Tibial nerve (tissue), 4 donors: ENCODE results near the gene OSCP1. TPM values are rescaled to one million over a fixed set of nuclear protein-coding genes. Genes with fewer than 3 reads are reported as not detected.

ENCODE experiments used
- DNase-seq, 2 donors: peaks; one replicate each; pipeline ENCODE4 v3.0.0-alpha.2; 2019; ENCODE audit warnings: low spot score in 2 of 2
- H3K27ac ChIP-seq, 4 donors: fragments of 200-600 bp; sonication (generic) in 3 of 4; one replicate each; pipeline ENCODE4 v1.5.1; 2017 to 2019; ENCODE audit warnings: mild to moderate bottlenecking in 1 of 4
- H3K27me3 ChIP-seq, 2 donors: fragments of 200-600 bp; sonication (generic) in 1 of 2; one replicate each; pipeline versions ENCODE4 v1.5.1 to v1.6.0; 2017 to 2019
- H3K36me3 ChIP-seq, 3 donors: fragments of 200-600 bp; sonication (generic); one replicate each; pipeline ENCODE4 v1.5.1; 2018 to 2019
- H3K4me1 ChIP-seq, 4 donors: fragments of 200-600 bp; sonication (generic) in 3 of 4; one replicate each; pipeline ENCODE4 v1.5.1; 2017 to 2019
- H3K4me3 ChIP-seq, 4 donors: fragments of 200-600 bp; sonication (generic) in 3 of 4; one replicate each; pipeline ENCODE4 v1.5.1; 2017 to 2019; ENCODE audit warnings: mild to moderate bottlenecking in 1 of 4, moderate library complexity in 1 of 4
- H3K9me3 ChIP-seq, 4 donors: fragments of 200-600 bp; sonication (generic) in 3 of 4; one replicate each; pipeline ENCODE4 v1.5.1; 2017 to 2019
- CTCF ChIP-seq, 5 experiments: fragments of 200-600 bp in 3 of 5; fragments of 450-650 bp in 2 of 5; sonication (generic) in 3 of 5; IDR thresholded peaks; one replicate each; pipeline ENCODE4 v1.5.1; 2016 to 2019; ENCODE audit warnings: antibody characterized with exemption in 5 of 5, mild to moderate bottlenecking in 3 of 5, moderate library complexity in 2 of 5
- EP300 ChIP-seq, 2 donors: sonication (generic); formaldehyde crosslinking; IDR thresholded peaks; one replicate each; pipeline ENCODE4 v1.6.1; 2017; ENCODE audit warnings: antibody characterized with exemption in 2 of 2, mild to moderate bottlenecking in 1 of 2
- POLR2A ChIP-seq, 2 donors: fragments of 450-650 bp; IDR thresholded peaks; one replicate each; pipeline ENCODE4 v1.6.1; 2017; ENCODE audit warnings: antibody characterized with exemption in 2 of 2, mild to moderate bottlenecking in 2 of 2, moderate library complexity in 2 of 2
- WGBS, 2 donors: methylation state at CpG; one replicate each; pipeline ENCODE4 v1.1.5; 2018; 5-methylcytosine and 5-hydroxymethylcytosine counted together
- total RNA-seq, 4 donors: library from RNA; depleted of rRNA; stranded (reverse); fragments of >200 nt; gene quantifications; one replicate each; pipeline ENCODE4 v1.1.0, GENCODE V29; 2016

OSCP1 gene
- total RNA-seq, 4 donors from 2014 or later = 7.2 to 32.4 (median 17.6) TPM

GRCh38 chr1:36446746-36447145 is 3.5 kb downstream of the OSCP1 start:
- TF ChIP-seq POLR2A (IDR thresholded peaks at IDR 0.05) = no peak
- TF ChIP-seq CTCF (IDR thresholded peaks at IDR 0.05) = no peak
- TF ChIP-seq EP300 (IDR thresholded peaks at IDR 0.05) = no peak
- no peaks in the 10 kb centered on the region for H3K9me3 ChIP-seq
- H3K27ac ChIP-seq = no peak overlapping the region
- no peaks in the 10 kb centered on the region for H3K27me3 ChIP-seq
- WGBS, 2 donors = 45 to 62% methylated on average over 5 of the region's 5 CpGs
- no peak for DNase-seq
- H3K4me3 ChIP-seq = no peak overlapping the region
- H3K4me1 ChIP-seq = peaks cover 0 to 25% (median 2%) of the 10 kb centered on the region in 4 donors
- H3K36me3 ChIP-seq = peaks cover 0 to 7% (median 0%) of the 10 kb centered on the region in 3 donors

GRCh38 chr1:36446271-36446670 is 4.0 kb downstream of the OSCP1 start:
- DNase-seq = no peak

DNA sequence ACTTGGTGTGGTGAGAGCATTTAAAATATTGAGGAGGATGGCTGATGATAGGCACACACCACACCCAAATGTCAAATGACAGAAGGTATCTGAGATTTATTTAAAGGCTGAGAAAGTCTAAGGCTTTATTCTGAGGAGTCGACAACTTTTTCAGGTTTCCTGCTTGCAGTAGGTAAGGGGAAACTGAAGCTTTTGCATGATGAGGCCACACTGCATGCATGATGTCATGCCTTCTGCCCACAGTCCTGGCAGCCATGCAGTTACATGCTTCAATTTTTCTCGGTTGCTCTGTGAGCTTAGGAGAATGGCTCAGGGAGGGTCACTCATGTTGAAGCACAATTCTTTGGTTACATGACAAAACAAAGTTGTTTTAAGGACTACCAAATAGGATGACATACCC is 7.0 kb downstream of the OSCP1 start:
- H3K4me1 ChIP-seq = peaks cover 0 to 4% (median 0%) of the 10 kb centered on the region in 4 donors
- H3K9me3 ChIP-seq = no peaks in the 10 kb centered on the region

More at GRCh38 chr1:36446271-36446670, 4.0 kb downstream of the OSCP1 start:
- no peaks in the 10 kb centered on the region for H3K9me3 ChIP-seq
- TF ChIP-seq CTCF (IDR thresholded peaks at IDR 0.05) (no peak), EP300 (IDR thresholded peaks at IDR 0.05) (no peak), POLR2A (IDR thresholded peaks at IDR 0.05) (no peak)
- 58 to 66% methylated on average over 8 of the region's 8 CpGs for WGBS, 2 donors
- H3K4me1 ChIP-seq = peaks cover 0 to 23% (median 2%) of the 10 kb centered on the region in 4 donors
- H3K27ac ChIP-seq = no peak overlapping the region
- no peak overlapping the region for H3K4me3 ChIP-seq
- H3K27me3 ChIP-seq = no peaks in the 10 kb centered on the region
- peaks cover 0 to 7% (median 0%) of the 10 kb centered on the region in 3 donors for H3K36me3 ChIP-seq

DNA sequence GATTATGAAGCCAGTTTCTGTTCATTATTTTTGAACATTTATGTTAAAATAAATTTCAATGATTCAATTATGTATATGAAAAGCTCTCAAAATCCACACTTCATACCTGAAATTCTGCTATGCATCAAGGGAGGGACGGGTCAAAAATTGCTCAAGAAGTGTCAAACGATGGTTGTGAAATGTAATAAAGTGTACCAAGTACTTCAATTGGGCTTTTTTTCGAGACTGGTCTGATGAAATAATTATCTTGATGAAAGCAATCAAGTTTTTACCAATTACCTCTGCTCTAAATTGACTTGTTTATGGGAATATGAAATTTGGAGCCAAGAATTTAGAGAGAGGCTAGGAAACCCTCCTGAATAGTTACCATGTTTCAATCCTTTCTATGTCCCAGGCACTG is 7.9 kb downstream of the OSCP1 start:
- Histone ChIP-seq H3K4me3 (no peak overlapping the region), H3K36me3 (peaks cover 0 to 30% (median 0%) of the 10 kb centered on the region in 3 donors), H3K4me1 (no peaks in the 10 kb centered on the region), H3K9me3 (no peaks in the 10 kb centered on the region), H3K27me3 (no peaks in the 10 kb centered on the region), H3K27ac (no peak overlapping the region)
- 86 to 88% methylated on average over 3 of the region's 3 CpGs for WGBS, 2 donors
- TF ChIP-seq POLR2A (IDR thresholded peaks at IDR 0.05) (no peak), EP300 (IDR thresholded peaks at IDR 0.05) (no peak), CTCF (IDR thresholded peaks at IDR 0.05) (no peak)
- DNase-seq = no peak

More for the DNA sequence above, 7.0 kb downstream of the OSCP1 start:
- Histone ChIP-seq H3K27ac (no peak overlapping the region), H3K27me3 (no peaks in the 10 kb centered on the region), H3K36me3 (peaks cover 0 to 21% (median 0%) of the 10 kb centered on the region in 3 donors), H3K4me3 (no peak overlapping the region)
- no peak for DNase-seq
- TF ChIP-seq POLR2A (IDR thresholded peaks at IDR 0.05) = no peak
- no peak for TF ChIP-seq EP300 (IDR thresholded peaks at IDR 0.05)
- TF ChIP-seq CTCF (IDR thresholded peaks at IDR 0.05) = no peak
- WGBS, 2 donors = 71 to 88% methylated on average over 2 of the region's 2 CpGs

- whole genome bisulfite sequencing, 2 donors = 74 to 79% methylated on average over 3 of the region's 3 CpGs
- peaks cover 0 to 40% (median 0%) of the 10 kb centered on the region in 3 donors for H3K36me3 ChIP-seq
- no peak for TF ChIP-seq CTCF (IDR thresholded peaks at IDR 0.05)
- TF ChIP-seq POLR2A (IDR thresholded peaks at IDR 0.05) = no peak
- TF ChIP-seq EP300 (IDR thresholded peaks at IDR 0.05) = no peak
These were observed 9.6 kb downstream of the OSCP1 start for GRCh38 chr1:36440646-36441045.

More at GRCh38 chr1:36440646-36441045, 9.6 kb downstream of the OSCP1 start:
- H3K9me3 ChIP-seq = no peaks in the 10 kb centered on the region
- no peaks in the 10 kb centered on the region for H3K27me3 ChIP-seq
- no peak for DNase-seq
- H3K27ac ChIP-seq = no peak overlapping the region
- no peaks in the 10 kb centered on the region for H3K4me1 ChIP-seq
- H3K4me3 ChIP-seq = no peak overlapping the region
